T follicular helper cell (primary cell): ENCODE data around the gene TMEM119.

Experiments used
- DNase-seq: peaks from one replicate; pipeline ENCODE4 v3.0.0-alpha.2; 2020; ENCODE audit warnings: low read depth

The TMEM119 gene

DNA sequence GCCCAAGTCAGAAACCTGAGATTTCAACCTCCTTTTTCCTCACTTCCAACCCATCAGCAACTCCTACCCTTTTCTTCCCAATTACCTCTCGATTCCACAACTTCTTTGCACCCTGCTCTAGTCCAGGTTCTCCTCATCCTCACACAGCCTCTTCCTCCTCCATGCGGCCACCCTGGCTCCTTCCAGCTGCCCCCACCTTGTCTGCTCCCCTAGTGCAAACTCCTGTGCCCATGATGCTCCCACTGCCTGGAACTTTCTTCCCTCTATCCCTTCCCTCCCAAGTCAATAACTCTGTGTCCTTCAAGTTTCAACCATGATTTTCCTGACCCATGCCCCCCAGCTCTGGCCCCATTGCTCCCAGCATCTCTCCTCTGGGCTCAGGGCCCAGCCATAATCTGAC is 18.5 kb upstream of the TMEM119 start:
- no peak for DNase-seq

- no peak for DNase-seq
Measured at GRCh38 chr12:108615918-108616317, 18.0 kb upstream of the TMEM119 start.

- no peak for DNase-seq
Measured at GRCh38 chr12:108614639-108615038, 16.8 kb upstream of the TMEM119 start.

- DNase-seq, result no peak
Measured at GRCh38 chr12:108614041-108614440, 16.2 kb upstream of the TMEM119 start.

DNA sequence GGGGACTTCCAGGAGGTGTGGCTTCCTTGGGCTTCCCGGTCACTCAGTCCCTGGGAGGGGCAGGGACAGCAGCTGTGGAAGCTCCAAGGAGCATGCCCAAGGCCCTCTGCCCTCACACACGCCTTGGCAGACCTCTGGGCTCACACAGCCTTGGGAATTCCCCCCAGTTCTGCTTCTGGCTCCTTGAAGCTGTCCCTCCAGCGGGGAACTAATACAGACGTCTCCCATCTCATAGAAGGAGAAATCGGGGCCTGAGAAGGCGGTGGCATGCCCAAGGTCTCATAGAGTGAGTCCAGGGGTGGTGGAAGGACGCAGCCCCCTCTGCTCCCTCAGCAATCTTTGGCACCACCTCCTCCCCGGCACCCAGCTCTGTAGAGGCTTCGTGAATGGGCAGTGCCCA is 15.7 kb upstream of the TMEM119 start:
- DNase-seq, result no peak

DNA sequence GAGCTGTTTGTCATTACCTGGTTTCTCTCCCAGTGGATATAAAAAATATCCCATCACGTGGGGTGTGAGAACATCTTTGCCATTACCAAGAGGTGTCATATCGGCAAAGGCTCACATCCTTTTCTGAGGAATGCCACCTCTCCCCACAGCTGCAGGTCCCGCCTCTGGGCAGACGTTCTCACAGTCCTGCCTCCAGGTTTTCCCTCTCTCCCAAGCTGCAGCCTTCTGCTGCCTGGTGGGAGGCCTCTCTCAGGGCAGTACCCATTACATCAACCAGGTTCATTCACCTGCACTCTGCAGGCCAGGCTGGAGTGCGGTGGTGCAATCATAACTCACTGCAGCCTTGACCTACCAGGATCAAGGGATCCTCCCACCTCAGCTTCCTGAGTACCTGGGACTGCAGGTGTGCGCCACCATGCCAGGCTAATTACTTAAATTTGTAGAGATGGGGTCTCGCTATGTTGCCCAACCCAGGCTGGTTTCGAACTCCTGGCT is 15.0 kb upstream of the TMEM119 start:
- no peak for DNase-seq

GRCh38 chr12:108611884-108612415 is 14.1 kb upstream of the TMEM119 start:
- DNase-seq, result no peak

- no peak for DNase-seq
Measured at GRCh38 chr12:108610856-108611605, 13.1 kb upstream of the TMEM119 start.

GRCh38 chr12:108610336-108610815 is 12.5 kb upstream of the TMEM119 start:
- no peak for DNase-seq

- DNase-seq, result no peak
Measured at GRCh38 chr12:108609537-108610335, 11.9 kb upstream of the TMEM119 start.

- no peak for DNase-seq
Measured at GRCh38 chr12:108608616-108609015, 10.7 kb upstream of the TMEM119 start.

DNA sequence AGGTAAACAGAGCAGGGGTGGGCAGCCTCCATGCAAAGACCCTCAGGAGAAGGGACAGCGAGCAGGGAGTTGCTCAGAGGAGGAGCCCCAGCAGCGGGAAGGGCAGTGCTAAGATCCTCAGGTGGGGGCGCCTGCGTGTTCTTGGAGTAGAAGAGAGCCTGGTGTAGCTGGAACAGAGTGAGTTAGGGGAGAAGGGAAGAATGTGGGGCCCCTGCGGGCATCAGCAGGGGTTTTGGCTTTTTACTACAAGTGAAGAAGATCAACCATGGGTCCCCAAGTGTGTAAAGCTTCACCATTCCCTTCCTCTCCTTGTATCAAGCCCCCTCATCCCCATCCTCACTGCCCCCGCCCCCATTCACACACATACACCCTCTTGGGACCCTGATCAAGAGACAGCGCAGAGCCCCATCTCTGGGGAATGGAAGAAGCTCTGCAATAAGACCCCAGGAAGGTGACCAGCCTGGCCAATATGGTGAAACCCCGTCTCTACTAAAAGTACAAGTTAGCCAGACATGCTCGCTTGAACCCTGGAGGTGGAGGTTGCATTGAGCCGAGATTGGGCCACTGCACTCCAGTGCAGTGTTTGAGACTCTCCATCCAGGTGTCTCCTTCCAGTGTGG is 10.2 kb upstream of the TMEM119 start:
- DNase-seq, result no peak

DNA sequence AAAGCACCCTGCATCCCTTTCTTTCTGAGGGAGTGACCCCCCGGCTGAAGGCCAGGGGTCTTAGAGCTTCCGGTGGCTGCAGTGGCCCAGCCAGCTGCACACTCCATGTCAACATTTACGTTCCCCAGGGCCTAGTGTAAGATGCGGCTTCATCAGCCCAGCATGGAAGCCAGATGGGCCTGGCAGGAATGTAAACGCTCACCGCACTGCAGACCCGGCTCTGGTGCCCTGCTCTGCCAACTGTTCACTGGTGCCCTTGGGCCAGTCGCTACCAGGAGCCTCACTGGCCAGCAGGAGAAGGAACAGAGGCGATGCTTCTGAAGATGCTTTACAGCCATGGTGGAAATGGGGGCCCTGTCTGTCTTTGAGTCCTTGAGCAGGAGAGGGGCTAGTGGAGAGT is 8.6 kb upstream of the TMEM119 start:
- DNase-seq, result no peak

DNA sequence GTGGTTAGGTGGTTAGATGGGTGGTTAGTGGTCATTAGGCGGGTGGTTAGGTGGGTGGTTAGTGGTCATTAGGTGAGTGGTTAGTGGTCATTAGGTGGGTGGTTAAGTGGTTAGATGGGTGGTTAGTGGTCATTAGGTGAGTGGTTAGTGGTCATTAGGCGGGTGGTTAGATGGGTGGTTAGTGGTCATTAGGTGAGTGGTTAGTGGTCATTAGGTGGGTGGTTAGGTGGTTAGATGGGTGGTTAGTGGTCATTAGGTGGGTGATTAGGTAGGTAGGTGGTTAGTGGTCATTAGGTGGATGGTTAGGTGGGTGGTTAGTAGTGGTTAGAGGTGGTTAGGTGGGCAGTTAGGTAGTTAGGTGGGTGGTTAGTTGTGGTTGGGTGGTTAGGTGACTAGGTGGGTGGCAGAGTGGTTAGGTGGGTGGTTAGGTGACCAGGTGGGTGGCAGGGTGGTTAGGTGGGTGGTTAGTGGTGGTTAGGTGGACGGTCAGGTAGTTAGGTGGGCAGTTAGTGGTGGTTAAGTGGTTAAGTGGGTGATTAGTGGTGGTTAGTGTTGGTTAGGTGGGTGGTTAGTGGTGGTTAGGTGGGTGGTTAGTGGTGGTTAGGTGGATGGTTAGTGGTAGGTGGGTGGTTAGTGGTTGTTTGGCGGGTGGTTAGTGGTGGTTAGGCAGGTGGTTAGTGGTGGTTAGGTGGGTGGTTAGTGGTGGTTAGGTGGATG is 8.0 kb upstream of the TMEM119 start:
- DNase-seq, result no peak

- no peak for DNase-seq
Measured at GRCh38 chr12:108605000-108605689, 7.3 kb upstream of the TMEM119 start.

DNA sequence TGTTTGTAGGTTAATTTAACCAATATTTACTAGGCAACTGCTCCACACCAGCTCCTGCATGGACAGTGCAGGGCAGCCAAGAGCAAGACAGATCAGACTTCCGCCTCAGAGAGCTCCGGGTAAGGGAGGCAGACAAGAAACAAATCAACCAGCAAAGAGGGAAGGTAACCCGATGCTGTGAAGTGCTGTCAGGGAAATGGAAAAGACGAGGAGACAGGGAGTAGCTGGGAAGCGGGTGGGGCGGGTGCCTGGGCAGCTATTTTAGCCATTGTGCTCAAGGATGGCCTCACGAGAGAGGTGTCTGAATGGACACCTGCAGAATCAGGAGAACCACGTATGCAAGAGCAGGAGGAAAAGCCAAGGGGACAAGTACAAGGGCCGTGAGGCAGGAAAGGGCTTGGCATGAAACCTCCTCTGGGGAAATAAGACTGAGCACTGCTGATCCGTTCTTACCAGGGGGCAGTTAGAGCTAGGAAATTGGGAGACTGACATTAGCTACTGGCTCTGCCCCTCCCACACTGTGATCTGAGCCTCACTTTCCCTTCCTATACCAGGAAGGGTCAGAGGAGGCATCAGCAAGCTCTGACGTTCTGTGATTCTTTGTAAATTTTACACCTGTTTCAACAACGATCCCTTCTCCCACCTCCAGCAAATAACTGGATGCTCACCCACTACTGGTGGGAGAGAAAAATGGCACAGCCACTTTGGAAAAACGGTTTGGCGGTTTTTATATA is 6.5 kb upstream of the TMEM119 start:
- DNase-seq, result no peak

DNA sequence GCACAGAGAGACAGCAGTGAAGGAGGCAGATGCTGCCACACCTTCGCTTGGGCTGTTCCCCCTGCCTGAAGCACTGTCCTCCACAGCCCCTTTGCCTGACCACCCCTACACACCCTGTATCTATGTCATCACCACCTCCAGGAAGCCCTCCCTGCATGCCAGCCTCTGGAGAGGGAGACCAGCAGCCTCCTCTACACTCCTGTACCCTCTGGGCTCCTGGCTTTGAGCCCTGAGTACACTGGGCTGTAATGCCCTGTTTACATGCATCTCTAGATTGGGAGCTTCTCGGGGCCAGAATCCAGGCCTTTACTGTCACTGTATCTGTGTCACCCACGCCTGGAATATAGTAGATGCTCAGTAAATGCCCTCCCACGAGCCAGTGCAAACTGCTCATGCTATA is 5.9 kb upstream of the TMEM119 start:
- DNase-seq, result no peak

- DNase-seq, result no peak
Measured at GRCh38 chr12:108602976-108603704, 5.3 kb upstream of the TMEM119 start.

GRCh38 chr12:108602209-108602705 is 4.4 kb upstream of the TMEM119 start:
- DNase-seq, result no peak

DNA sequence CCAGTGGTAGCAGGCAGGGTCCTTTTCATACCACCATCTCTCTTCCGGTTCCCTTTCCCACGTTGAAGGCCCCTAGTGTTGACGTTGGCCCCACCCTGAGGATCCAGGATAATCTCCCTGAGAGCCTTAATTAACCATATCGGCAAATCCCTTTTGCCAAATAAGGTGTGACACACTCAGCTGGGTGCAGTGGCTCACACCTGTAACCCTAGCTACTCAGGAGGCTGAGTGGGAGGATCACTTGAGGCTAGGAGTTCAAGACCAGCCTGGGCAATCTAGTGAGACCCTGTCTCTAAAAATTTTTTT is 2.8 kb upstream of the TMEM119 start:
- DNase-seq, result no peak
